K562 (cell line): Measurements from ENCODE around the gene ZNF428. TPM values are rescaled to one million over a fixed set of nuclear protein-coding genes. Genes with fewer than 3 reads are reported as not detected.

Source experiments
- CHD4 ChIP-seq: fragments of 200-600 bp; sonication (generic); IDR thresholded peaks from 3 replicates; pipeline ENCODE4 v1.6.1; 2012; ENCODE audit warnings: low read depth, mild to moderate bottlenecking, mixed read lengths, low read length, inconsistent platforms; ENCODE audit not compliant: insufficient read depth, insufficient replicate concordance, poor library complexity, severe bottlenecking
- polyA plus RNA-seq, 8 experiments: library from polyadenylated mRNA; depleted of rRNA in 4 of 8; stranded (reverse) in 5 of 8; unstranded in 3 of 8; fragments of >200 nt; fragmentation: Nextera tagmentation in 2 of 8; fragmentation: Illumina TruSeq in 1 of 8; extraction: Ambion mirVana in 2 of 8; extraction: Trizol in 1 of 8; gene quantifications; 2 replicates each; pipeline versions ENCODE4 v1.2.1 to v1.2.3, GENCODE V29; 2011 to 2014; ENCODE audit warnings: inconsistent platforms in 1 of 8, missing spikeins in 1 of 8
- total RNA-seq, 7 experiments: library from RNA; depleted of rRNA in 6 of 7; stranded (reverse); fragments of >200 nt in 6 of 7; fragmentation: Illumina TruSeq in 2 of 7; extraction: Trizol in 2 of 7; gene quantifications; 2 replicates each; pipeline versions ENCODE4 v1.2.1 to v1.2.3, GENCODE V29; 2011 to 2021; ENCODE audit warnings: low replicate concordance in 1 of 7
- TF ChIP-seq, protein P1 (sequence below): sonication (generic); formaldehyde crosslinking; IDR thresholded peaks from 2 replicates; pipeline ENCODE4 v1.4.0; 2020; ENCODE audit warnings: mild to moderate bottlenecking, missing genetic modification reagents
- TF ChIP-seq, protein P2 (sequence below), 2 experiments: fragments of 450-650 bp in 1 of 2; sonication (generic) in 1 of 2; formaldehyde crosslinking in 1 of 2; IDR thresholded peaks; 2 replicates each; pipeline versions ENCODE4 v1.7.1 to v1.9.0; 2016 to 2022; ENCODE audit warnings: inconsistent platforms in 1 of 2, mild to moderate bottlenecking in 1 of 2, missing genetic modification reagents in 1 of 2
- TF ChIP-seq, protein P3 (sequence below): sonication (generic); formaldehyde crosslinking; IDR thresholded peaks from 2 replicates; pipeline ENCODE4 v1.8.1; 2022; ENCODE audit warnings: missing genetic modification reagents

Gene ZNF428
- total and polyA plus RNA-seq, 9 of the 15 experiments (the other 6 are each of a cell fraction or from before 2014, with no cell fraction given): 0.15 to 85.7 (median 15.9) TPM

DNA sequence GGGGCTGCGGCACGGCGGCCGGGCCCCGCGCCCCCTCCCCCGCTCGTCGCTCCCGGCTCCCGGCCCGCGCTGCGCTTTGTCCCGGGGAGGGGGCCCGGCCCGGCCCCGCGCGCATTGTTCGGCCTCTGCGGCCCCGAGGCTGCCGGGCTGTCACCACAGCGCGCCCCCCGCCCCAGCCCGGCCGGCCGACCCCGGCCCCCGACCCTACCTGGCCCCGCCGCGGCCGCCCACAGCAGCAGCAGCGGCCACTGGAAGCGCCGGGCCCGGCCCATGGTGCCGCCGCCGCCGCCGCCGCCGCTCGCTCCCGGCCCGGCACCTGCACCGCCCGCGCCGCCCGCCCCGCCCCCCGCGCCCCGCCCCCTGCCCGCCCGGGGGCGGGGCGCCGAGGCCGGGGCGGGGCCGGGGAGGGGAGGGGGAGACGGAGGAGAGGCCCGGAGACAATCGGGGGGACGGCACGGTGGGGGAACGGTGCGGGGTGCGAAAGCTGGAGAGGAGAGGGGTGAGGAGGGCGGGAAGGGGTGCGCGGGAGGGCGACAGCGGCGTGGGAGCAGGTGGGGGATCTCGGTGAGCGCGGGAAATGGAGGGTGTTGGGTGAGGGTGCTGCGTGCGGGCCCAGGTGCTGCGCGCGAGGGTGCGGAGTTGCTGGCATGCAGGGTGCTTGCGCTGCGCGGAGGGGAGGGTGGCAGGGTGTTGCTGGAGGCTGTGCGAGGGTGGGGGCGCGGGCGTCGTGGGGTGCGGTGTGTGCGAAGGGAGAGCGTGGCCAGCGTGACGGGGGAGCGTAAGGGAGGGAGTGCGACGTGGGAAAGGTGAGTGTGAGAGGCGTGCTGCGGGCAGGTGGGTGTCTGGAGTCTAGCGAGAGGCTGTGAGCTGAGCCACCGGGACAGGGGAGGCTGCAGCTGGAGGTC, 20.3 kb upstream of the ZNF428 start, which contains the start of gene CADM4 (continued):
- TF ChIP-seq, protein P1, sequence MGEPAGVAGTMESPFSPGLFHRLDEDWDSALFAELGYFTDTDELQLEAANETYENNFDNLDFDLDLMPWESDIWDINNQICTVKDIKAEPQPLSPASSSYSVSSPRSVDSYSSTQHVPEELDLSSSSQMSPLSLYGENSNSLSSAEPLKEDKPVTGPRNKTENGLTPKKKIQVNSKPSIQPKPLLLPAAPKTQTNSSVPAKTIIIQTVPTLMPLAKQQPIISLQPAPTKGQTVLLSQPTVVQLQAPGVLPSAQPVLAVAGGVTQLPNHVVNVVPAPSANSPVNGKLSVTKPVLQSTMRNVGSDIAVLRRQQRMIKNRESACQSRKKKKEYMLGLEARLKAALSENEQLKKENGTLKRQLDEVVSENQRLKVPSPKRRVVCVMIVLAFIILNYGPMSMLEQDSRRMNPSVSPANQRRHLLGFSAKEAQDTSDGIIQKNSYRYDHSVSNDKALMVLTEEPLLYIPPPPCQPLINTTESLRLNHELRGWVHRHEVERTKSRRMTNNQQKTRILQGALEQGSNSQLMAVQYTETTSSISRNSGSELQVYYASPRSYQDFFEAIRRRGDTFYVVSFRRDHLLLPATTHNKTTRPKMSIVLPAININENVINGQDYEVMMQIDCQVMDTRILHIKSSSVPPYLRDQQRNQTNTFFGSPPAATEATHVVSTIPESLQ (CRISPR knock-in tag): 0 out of 2 replicates have a peak, but pooled peaks have one; percentile 33
- TF ChIP-seq, protein P2, sequence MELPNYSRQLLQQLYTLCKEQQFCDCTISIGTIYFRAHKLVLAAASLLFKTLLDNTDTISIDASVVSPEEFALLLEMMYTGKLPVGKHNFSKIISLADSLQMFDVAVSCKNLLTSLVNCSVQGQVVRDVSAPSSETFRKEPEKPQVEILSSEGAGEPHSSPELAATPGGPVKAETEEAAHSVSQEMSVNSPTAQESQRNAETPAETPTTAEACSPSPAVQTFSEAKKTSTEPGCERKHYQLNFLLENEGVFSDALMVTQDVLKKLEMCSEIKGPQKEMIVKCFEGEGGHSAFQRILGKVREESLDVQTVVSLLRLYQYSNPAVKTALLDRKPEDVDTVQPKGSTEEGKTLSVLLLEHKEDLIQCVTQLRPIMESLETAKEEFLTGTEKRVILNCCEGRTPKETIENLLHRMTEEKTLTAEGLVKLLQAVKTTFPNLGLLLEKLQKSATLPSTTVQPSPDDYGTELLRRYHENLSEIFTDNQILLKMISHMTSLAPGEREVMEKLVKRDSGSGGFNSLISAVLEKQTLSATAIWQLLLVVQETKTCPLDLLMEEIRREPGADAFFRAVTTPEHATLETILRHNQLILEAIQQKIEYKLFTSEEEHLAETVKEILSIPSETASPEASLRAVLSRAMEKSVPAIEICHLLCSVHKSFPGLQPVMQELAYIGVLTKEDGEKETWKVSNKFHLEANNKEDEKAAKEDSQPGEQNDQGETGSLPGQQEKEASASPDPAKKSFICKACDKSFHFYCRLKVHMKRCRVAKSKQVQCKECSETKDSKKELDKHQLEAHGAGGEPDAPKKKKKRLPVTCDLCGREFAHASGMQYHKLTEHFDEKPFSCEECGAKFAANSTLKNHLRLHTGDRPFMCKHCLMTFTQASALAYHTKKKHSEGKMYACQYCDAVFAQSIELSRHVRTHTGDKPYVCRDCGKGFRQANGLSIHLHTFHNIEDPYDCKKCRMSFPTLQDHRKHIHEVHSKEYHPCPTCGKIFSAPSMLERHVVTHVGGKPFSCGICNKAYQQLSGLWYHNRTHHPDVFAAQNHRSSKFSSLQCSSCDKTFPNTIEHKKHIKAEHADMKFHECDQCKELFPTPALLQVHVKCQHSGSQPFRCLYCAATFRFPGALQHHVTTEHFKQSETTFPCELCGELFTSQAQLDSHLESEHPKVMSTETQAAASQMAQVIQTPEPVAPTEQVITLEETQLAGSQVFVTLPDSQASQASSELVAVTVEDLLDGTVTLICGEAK (IDR thresholded peaks at IDR 0.05): 0 out of 2 replicates have a peak, but pooled peaks have one; percentile 33
- TF ChIP-seq, protein P2 (CRISPR knock-in tag; IDR thresholded peaks at IDR 0.05): 0 out of 2 replicates have a peak, but pooled peaks have one; percentile 25
- no peak for TF ChIP-seq CHD4
- TF ChIP-seq, protein P3, sequence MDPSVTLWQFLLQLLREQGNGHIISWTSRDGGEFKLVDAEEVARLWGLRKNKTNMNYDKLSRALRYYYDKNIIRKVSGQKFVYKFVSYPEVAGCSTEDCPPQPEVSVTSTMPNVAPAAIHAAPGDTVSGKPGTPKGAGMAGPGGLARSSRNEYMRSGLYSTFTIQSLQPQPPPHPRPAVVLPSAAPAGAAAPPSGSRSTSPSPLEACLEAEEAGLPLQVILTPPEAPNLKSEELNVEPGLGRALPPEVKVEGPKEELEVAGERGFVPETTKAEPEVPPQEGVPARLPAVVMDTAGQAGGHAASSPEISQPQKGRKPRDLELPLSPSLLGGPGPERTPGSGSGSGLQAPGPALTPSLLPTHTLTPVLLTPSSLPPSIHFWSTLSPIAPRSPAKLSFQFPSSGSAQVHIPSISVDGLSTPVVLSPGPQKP: no peak
